GM21447 (cell line): Measurements from ENCODE around the gene DUSP6.

ENCODE experiments used
- ATAC-seq: cut with Tn5 transposase; IDR thresholded peaks from one replicate; pipeline ENCODE4 v1.9.1; 2021; ENCODE audit not compliant: unreplicated experiment

DUSP6 gene

GRCh38 chr12:89299931-89300330 lies 52.4 kb downstream of the DUSP6 start:
- ATAC-seq: no peak

DNA sequence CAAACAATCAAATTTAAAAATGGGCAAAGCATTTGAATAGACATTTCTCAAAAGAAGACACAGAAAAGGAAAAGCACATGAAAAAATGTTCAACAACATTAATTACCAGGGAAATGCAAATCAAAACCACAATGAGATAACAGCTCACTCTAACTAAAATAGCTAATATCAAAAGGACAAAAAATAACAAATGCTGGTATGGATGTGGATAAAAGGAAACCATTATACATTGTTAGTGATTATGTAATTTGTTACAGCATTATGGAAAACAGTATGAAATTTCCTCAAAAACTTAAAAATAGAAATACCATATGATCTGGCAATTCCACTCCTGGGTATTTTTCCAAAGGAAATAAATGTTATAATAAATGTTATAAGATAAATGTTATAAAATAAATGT lies 52.9 kb downstream of the DUSP6 start:
- ATAC-seq: no peak
